Breast epithelium (tissue), 3 donors: ENCODE results near the gene PITX2.

Experiments used
- CTCF ChIP-seq, 3 donors: fragments of 450-650 bp; IDR thresholded peaks; one replicate each; pipeline ENCODE4 v1.5.1; 2016 to 2017; ENCODE audit warnings: antibody characterized with exemption in 3 of 3, mild to moderate bottlenecking in 3 of 3, moderate library complexity in 3 of 3
- POLR2A ChIP-seq: fragments of 450-650 bp; IDR thresholded peaks from one replicate; pipeline ENCODE4 v1.6.1; 2016; ENCODE audit warnings: antibody characterized with exemption, mild to moderate bottlenecking, moderate library complexity

- no peak for TF ChIP-seq CTCF (IDR thresholded peaks at IDR 0.05)
- TF ChIP-seq POLR2A = no peak
These were observed 12.4 kb upstream of the PITX2 start for GRCh38 chr4:110635163-110635865.
